Measurements from ENCODE around the gene HTRA2. TPM values are rescaled to one million over a fixed set of nuclear protein-coding genes. Genes with fewer than 3 reads are reported as not detected.

Gene HTRA2
- total RNA-seq, 1 experiment from 2014 or later = 40.9 TPM

- no peak for DNase-seq (ENCODE audit: low read depth)
Observed at GRCh38 chr2:74538881-74539339, 9.2 kb downstream of the HTRA2 start.

- DNase-seq (ENCODE audit: low read depth) = no peak
Observed at GRCh38 chr2:74540291-74540690, 10.6 kb downstream of the HTRA2 start.

- DNase-seq (ENCODE audit: low read depth) = no peak
Observed at GRCh38 chr2:74542978-74543377, 13.2 kb downstream of the HTRA2 start.

GRCh38 chr2:74544634-74545033 lies 14.9 kb downstream of the HTRA2 start:
- no peak for DNase-seq (ENCODE audit: low read depth)

- no peak for DNase-seq (ENCODE audit: low read depth)
Observed at GRCh38 chr2:74546004-74546403, 16.3 kb downstream of the HTRA2 start.

- DNase-seq (ENCODE audit: low read depth) = no peak
Observed at GRCh38 chr2:74548285-74548899, 18.7 kb downstream of the HTRA2 start.

- peak; percentile 47 for DNase-seq (ENCODE audit: low read depth)
Observed at GRCh38 chr2:74548900-74549826, 19.4 kb downstream of the HTRA2 start.

GRCh38 chr2:74550231-74550630 lies 20.5 kb downstream of the HTRA2 start:
- DNase-seq (ENCODE audit: low read depth) = no peak

GRCh38 chr2:74551530-74551929 lies 21.8 kb downstream of the HTRA2 start:
- DNase-seq (ENCODE audit: low read depth) = no peak

- DNase-seq (ENCODE audit: low read depth) = no peak
Observed at GRCh38 chr2:74551942-74552913, 22.5 kb downstream of the HTRA2 start.

GRCh38 chr2:74552914-74553811 lies 23.4 kb downstream of the HTRA2 start:
- DNase-seq (ENCODE audit: low read depth) = peak; percentile 32

GRCh38 chr2:74553892-74554819 lies 24.4 kb downstream of the HTRA2 start, which contains the start of the genes DOK1 and LOXL3:
DOK1 (plus strand) TSS chr2:74554720; CDS start chr2:74554755, 35 bp downstream.
LOXL3 (minus strand) TSS chr2:74553942; CDS start chr2:74552634, 1,308 bp downstream.
- peak; percentile 80 for DNase-seq (ENCODE audit: low read depth)

GRCh38 chr2:74554820-74555531 lies 25.2 kb downstream of the HTRA2 start:
- peak; percentile 28 for DNase-seq (ENCODE audit: low read depth)

- no peak for DNase-seq (ENCODE audit: low read depth)
Observed at GRCh38 chr2:74555610-74556103, 25.9 kb downstream of the HTRA2 start.

- DNase-seq (ENCODE audit: low read depth) = no peak
Observed at GRCh38 chr2:74556159-74556558, 26.4 kb downstream of the HTRA2 start.

- DNase-seq (ENCODE audit: low read depth) = no peak
Observed at GRCh38 chr2:74556831-74557370, 27.2 kb downstream of the HTRA2 start.

- DNase-seq (ENCODE audit: low read depth) = no peak
Observed at GRCh38 chr2:74558284-74559230, 28.8 kb downstream of the HTRA2 start.
